Kidney (tissue), 14 donors: Measurements from ENCODE around the gene UCK2. TPM values are rescaled to one million over a fixed set of nuclear protein-coding genes. Genes with fewer than 3 reads are reported as not detected.

Source experiments
- DNase-seq, 5 donors: peaks; one replicate each; pipeline ENCODE4 v3.0.0-alpha.2; 2013 to 2020
- FAIRE-seq: peaks from 2 replicates; lab custom pipeline; 2012; peaks lifted over from hg19 to GRCh38; lab: Jason Lieb, UNC
- H3K27ac ChIP-seq, 2 donors: one replicate each; pipeline ENCODE4 v1.7.0; 2013; ENCODE audit warnings: low read depth in 2 of 2, low read length in 2 of 2, inconsistent platforms in 1 of 2
- H3K27me3 ChIP-seq: one replicate; pipeline ENCODE4 v1.7.1; 2013; ENCODE audit warnings: low read length, inconsistent platforms; ENCODE audit not compliant: control insufficient read depth, insufficient read depth
- H3K36me3 ChIP-seq, 3 donors: one replicate each; pipeline versions ENCODE4 v1.7.0 to v1.7.1; 2013; ENCODE audit warnings: low read length in 3 of 3, control low read depth in 1 of 3, inconsistent platforms in 1 of 3; ENCODE audit not compliant: insufficient read depth in 3 of 3, control insufficient read depth in 2 of 3
- H3K4me1 ChIP-seq, 3 donors: one replicate each; pipeline versions ENCODE4 v1.7.0 to v1.7.1; 2013; ENCODE audit warnings: low read length in 3 of 3, inconsistent platforms in 1 of 3, low read depth in 1 of 3; ENCODE audit not compliant: control insufficient read depth in 2 of 3, insufficient read depth in 2 of 3
- H3K4me3 ChIP-seq, 3 donors: one replicate each; pipeline versions ENCODE4 v1.7.0 to v1.8.1; 2013; ENCODE audit warnings: low read length in 3 of 3, control low read depth in 1 of 3, inconsistent platforms in 1 of 3
- H3K9ac ChIP-seq, 3 donors: one replicate each; pipeline versions ENCODE4 v1.7.0 to v1.7.1; 2013; ENCODE audit warnings: low read length in 3 of 3, control low read depth in 1 of 3, inconsistent platforms in 1 of 3
- H3K9me3 ChIP-seq, 3 donors: one replicate each; pipeline versions ENCODE4 v1.7.0 to v1.7.1; 2013; ENCODE audit warnings: low read length in 3 of 3, control low read depth in 1 of 3, inconsistent platforms in 1 of 3; ENCODE audit not compliant: control insufficient read depth in 2 of 3, insufficient read depth in 1 of 3
- intact Hi-C: fragments of 100-400 bp; cut with DNase I; formaldehyde crosslinking; loops from one replicate; pipeline ENCODE4 v1.11.1; 2022
- polyA plus RNA-seq: library from polyadenylated mRNA; stranded (reverse); fragments of 350-450 nt; fragmentation: Illumina TruSeq; extraction: RNeasy Lipid Tissue Mini Kit (QIAGEN cat#74804); gene quantifications from one replicate; pipeline ENCODE4 v1.2.3, GENCODE V29; 2014; ENCODE audit warnings: low read depth, low replicate concordance; ENCODE audit not compliant: insufficient read depth
- total RNA-seq: library from RNA; stranded (reverse); fragmentation: NEBNext Ultra II Directional; extraction: Animal tissue kit (Norgen Biotek cat#: 25700); gene quantifications from one replicate; pipeline ENCODE4 v1.2.1, GENCODE V29; 2021
- TF ChIP-seq, protein P1 (sequence below): IDR thresholded peaks from 3 replicates; pipeline ENCODE4 v1.5.1; 2012; ENCODE audit warnings: mild to moderate bottlenecking, moderate library complexity, borderline replicate concordance; ENCODE audit not compliant: insufficient read depth; ENCODE audit errors: extremely low read depth
- donor health status: control.
- donor health status: control.
- donor health status: control.
- donor health status: control.
- donor health status: control.
- donor health status: DM: yes; HTN: yes; CAD: no.
- donor health status: Normal renal cell carcinoma (clear cell type).

UCK2 gene
- total and polyA plus RNA-seq, 2 donors from 2014 or later, result 8.2 to 18.7 TPM

DNA sequence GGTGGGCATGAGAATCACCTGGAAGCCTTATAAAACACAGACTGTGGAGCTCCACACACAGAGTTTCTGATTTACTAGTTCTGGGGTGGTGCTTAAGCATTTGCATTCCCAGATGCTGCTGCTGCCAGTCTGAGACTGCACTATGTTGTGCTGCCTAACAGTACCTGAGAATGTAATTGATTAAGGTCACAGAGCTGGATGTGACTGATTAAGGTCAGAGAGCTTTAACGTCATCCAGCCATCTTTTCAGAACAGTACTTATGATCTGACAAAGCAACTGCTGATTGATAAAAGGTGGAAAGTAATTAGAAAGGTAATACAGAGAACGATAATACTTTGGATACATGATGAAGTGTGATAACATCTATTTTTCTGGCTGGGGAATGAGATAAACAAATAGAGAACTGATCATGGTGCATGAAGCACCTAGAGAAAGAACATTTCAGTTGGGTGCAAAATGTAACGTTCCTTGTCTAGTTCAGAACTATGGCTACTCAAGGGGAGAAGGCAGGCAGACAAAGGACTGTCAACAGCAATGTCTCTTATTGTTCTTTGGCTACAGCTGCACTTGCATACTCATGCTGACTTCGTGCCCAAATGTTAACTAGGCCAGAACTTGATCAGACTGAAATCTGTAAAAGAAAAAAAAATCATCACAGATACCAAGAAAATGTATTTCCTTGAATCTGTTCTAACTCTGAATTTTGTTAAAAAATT lies 3.7 kb upstream of the UCK2 start:
- intact Hi-C loops, result no loop called here
- TF ChIP-seq, protein P1, sequence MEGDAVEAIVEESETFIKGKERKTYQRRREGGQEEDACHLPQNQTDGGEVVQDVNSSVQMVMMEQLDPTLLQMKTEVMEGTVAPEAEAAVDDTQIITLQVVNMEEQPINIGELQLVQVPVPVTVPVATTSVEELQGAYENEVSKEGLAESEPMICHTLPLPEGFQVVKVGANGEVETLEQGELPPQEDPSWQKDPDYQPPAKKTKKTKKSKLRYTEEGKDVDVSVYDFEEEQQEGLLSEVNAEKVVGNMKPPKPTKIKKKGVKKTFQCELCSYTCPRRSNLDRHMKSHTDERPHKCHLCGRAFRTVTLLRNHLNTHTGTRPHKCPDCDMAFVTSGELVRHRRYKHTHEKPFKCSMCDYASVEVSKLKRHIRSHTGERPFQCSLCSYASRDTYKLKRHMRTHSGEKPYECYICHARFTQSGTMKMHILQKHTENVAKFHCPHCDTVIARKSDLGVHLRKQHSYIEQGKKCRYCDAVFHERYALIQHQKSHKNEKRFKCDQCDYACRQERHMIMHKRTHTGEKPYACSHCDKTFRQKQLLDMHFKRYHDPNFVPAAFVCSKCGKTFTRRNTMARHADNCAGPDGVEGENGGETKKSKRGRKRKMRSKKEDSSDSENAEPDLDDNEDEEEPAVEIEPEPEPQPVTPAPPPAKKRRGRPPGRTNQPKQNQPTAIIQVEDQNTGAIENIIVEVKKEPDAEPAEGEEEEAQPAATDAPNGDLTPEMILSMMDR, result no peak
- no peak for FAIRE-seq
- H3K9me3 ChIP-seq, result no peaks in the 10 kb centered on the region
- no peak for DNase-seq
- no peaks in the 10 kb centered on the region for H3K36me3 ChIP-seq
- no peak overlapping the region for H3K4me3 ChIP-seq
- no peak overlapping the region for H3K9ac ChIP-seq
- H3K27me3 ChIP-seq, result no peaks in the 10 kb centered on the region
- no peak overlapping the region for H3K27ac ChIP-seq
- H3K4me1 ChIP-seq, result peaks cover 0 to 3% (median 3%) of the 10 kb centered on the region in 3 donors

DNA sequence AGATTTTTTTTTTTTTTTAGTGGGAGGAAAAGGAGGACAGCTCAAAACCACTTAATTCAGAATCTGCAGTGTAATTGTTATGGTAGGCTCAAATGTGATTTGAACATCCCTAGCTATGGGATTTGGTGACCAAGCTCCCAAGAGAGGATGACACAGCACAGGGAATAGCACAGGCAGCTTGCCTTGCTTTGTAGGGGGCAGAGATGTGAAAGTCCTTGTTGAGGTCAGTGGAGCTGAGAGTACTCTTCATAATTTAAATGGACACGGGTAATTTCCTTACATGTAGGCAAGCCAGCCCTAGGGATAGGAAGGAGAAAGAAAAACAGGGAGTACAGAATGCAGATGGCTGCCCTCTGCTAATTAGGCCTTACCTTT lies 3.2 kb upstream of the UCK2 start:
- no peak overlapping the region for H3K4me3 ChIP-seq
- H3K4me1 ChIP-seq, result peaks cover 0 to 6% (median 5%) of the 10 kb centered on the region in 3 donors
- intact Hi-C loops, result no loop called here
- no peak for FAIRE-seq
- no peak overlapping the region for H3K9ac ChIP-seq
- DNase-seq, result peak in 1 of 5 donors; percentile 2
- no peaks in the 10 kb centered on the region for H3K9me3 ChIP-seq
- no peaks in the 10 kb centered on the region for H3K27me3 ChIP-seq
- TF ChIP-seq, protein P1, result no peak
- no peaks in the 10 kb centered on the region for H3K36me3 ChIP-seq
- no peak overlapping the region for H3K27ac ChIP-seq

DNA sequence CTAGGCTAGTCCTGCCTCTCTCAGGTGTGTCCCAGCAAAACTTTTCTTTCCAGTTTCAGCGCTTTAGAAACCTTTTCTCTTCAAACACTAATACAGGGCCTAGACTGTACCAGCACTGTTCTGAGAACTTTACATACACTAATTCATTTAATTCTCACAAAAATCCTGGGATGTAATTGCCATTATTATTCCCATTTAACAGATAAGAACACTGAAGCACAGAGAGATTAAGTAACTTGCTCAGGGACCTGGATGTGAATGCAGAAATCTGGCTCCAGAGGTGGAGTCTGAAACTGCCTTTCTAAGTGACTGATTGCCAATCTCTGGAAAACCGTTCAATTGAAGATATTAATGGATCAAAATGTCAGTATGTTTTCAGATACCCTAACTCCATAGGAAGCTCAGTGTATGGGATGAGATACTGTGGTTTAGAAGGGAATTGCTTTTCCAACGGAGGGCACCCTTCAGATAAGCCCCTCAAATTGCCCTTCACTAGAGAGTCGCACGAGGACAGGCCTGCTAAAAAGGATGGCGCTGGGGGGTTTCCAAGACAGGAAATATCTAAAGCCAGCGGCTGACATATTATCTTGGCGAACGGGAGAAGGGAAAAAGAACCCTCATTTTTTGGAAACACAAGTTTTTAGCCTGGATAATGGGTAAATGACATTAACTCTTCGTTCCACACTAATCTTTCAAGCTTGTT lies 698 bp upstream of the UCK2 start:
- peak in 2 of 5 donors; percentile 39 to 40 for DNase-seq
- FAIRE-seq, result no peak
- Histone ChIP-seq H3K9ac (peak overlapping the region in 1 of 3 donors; percentile 63), H3K9me3 (no peaks in the 10 kb centered on the region), H3K27me3 (no peaks in the 10 kb centered on the region), H3K27ac (no peak overlapping the region), H3K4me1 (peaks cover 0 to 9% (median 7%) of the 10 kb centered on the region in 3 donors), H3K4me3 (peak overlapping the region; percentile 51 to 80 (median 53)), H3K36me3 (no peaks in the 10 kb centered on the region)
- TF ChIP-seq, protein P1, result no peak
- intact Hi-C loops, result no loop called here
